ENCODE results near the gene TIMM17A. TPM values are rescaled to one million over a fixed set of nuclear protein-coding genes. Genes with fewer than 3 reads are reported as not detected.
A peak's percentile ranks its signal among the peaks of the same experiment; 100 is the strongest.

Gene TIMM17A
- total RNA-seq: 10 to 100 TPM; 52.6 to 54.4 TPM

GRCh38 chr1:201955009-201955728, at the start of gene TIMM17A:
Gene TIMM17A (plus strand): TSS chr1:201955503. CDS start chr1:201955527, 24 bp downstream.
- CTCF ChIA-PET: interaction anchor here (5.6 kb wide), 1 partner anchor 59 kb away, joined by 33 read pairs; no protein-coding TSS in a partner anchor
- Mint-ChIP-seq H3K4me3 (peak within 1 kb of the TSS; percentile 96), H3K27me3 (ENCODE audit: low read depth) (no peaks in the 10 kb centered on the region), H3K4me1 (ENCODE audit: low read depth) (peaks cover 20% of the 10 kb centered on the region), H3K36me3 (ENCODE audit: low read depth) (peaks cover 12% of the 10 kb centered on the region), H3K9me3 (no peaks in the 10 kb centered on the region), H3K27ac (peak within 1 kb of the TSS; percentile 92)
- intact Hi-C loops (cut with micrococcal nuclease): loop anchor here (1.0 to 2.0 kb wide), 6 partner anchors 28 to 936 kb away; partner anchors contain the start of genes IPO9, PPP1R12B and UBE2T
- DNase-seq: peak; percentile 98

DNA sequence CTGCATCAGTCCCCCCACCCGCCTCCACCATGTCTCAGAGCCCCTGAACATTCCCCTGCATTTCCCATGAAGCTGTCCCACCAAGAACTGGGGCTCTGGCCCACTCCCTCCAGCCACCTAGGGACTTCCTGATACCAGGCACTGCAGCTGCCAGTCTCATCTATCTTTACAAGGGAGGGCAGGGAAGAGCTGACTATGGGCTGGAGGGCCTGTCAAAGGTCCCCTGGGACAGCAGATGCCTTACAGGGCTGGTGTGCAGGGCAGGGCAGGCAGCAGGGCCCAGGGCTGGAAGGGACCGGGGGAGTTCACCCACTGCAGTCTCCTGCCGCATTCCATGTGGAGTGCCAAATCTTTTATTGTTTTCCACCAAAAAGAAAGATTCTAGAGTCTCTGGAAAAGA, 49.0 kb upstream of the TIMM17A start:
- DNase-seq: no peak
- H3K9me3 Mint-ChIP-seq: no peaks in the 10 kb centered on the region
- H3K4me3 Mint-ChIP-seq: no peak overlapping the region
- H3K27me3 Mint-ChIP-seq (ENCODE audit: low read depth): no peaks in the 10 kb centered on the region
- no peak overlapping the region for H3K27ac Mint-ChIP-seq
- no peaks in the 10 kb centered on the region for H3K4me1 Mint-ChIP-seq (ENCODE audit: low read depth)
- intact Hi-C loops (cut with micrococcal nuclease): no loop called here
- no peaks in the 10 kb centered on the region for H3K36me3 Mint-ChIP-seq (ENCODE audit: low read depth)
- CTCF ChIA-PET: interaction anchor here (1.6 to 3.2 kb wide), 2 partner anchors 10 to 26 kb away, joined by 4 to 13 read pairs; no protein-coding TSS in a partner anchor

DNA sequence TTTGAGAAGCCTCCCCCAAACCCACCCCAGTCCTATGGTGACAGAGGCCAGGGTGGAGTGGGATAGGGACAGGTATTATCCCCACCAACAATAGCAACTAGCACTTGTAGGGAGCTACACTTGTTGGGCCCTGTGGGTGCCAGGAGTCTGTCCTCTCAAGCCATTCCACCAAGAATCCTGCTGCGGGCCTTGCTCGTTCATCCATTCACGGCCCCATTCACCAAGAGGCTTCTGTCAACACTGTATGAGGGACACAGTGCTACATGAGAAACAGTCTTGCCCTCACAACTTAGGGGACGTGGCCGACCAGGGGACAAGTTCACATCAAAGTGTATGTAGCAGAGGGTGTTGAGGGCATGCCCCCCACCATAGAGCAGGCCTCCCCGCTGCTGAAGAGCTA, 47.7 kb upstream of the TIMM17A start:
- CTCF ChIA-PET: interaction anchor here (2.2 kb wide), 1 partner anchor 11 kb away, joined by 8 read pairs; no protein-coding TSS in a partner anchor
- no peaks in the 10 kb centered on the region for H3K4me1 Mint-ChIP-seq (ENCODE audit: low read depth)
- H3K27ac Mint-ChIP-seq: no peak overlapping the region
- H3K27me3 Mint-ChIP-seq (ENCODE audit: low read depth): no peaks in the 10 kb centered on the region
- H3K9me3 Mint-ChIP-seq: no peaks in the 10 kb centered on the region
- intact Hi-C loops (cut with micrococcal nuclease): no loop called here
- no peak overlapping the region for H3K4me3 Mint-ChIP-seq
- no peaks in the 10 kb centered on the region for H3K36me3 Mint-ChIP-seq (ENCODE audit: low read depth)
- DNase-seq: no peak

- CTCF ChIA-PET: interaction anchor here (0.6 to 1.2 kb wide), 2 partner anchors 16 to 297 kb away, joined by 3 to 4 read pairs; no protein-coding TSS in a partner anchor
- Mint-ChIP-seq H3K36me3 (ENCODE audit: low read depth) (no peaks in the 10 kb centered on the region), H3K27ac (no peak overlapping the region), H3K4me1 (ENCODE audit: low read depth) (no peaks in the 10 kb centered on the region), H3K27me3 (ENCODE audit: low read depth) (no peaks in the 10 kb centered on the region), H3K9me3 (no peaks in the 10 kb centered on the region), H3K4me3 (no peak overlapping the region)
- intact Hi-C loops (cut with micrococcal nuclease): no loop called here
- DNase-seq: no peak
Measured at GRCh38 chr1:201911826-201912571, 43.3 kb upstream of the TIMM17A start.

DNA sequence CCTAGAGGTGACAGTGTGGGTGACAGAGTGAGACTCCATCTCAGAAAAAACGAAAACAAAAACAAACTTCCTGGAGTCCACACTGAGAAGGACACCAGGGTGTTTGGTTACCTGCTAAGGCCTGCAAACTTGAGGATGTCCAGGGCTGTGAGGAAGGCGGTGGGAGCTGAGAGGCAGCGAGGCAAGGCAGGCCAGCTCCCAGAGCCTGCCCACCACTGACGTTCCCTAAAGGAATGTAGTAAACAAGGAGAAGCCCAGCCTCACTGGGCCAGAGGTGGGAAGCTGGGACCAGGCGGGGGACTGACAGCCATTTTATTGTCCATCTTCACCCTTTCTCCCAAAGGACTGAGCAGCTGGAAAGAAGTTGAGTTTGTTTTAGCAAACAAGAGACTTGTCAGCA, 42.5 kb upstream of the TIMM17A start:
- Mint-ChIP-seq H3K27ac (no peak overlapping the region), H3K4me1 (ENCODE audit: low read depth) (no peaks in the 10 kb centered on the region), H3K27me3 (ENCODE audit: low read depth) (no peaks in the 10 kb centered on the region), H3K36me3 (ENCODE audit: low read depth) (no peaks in the 10 kb centered on the region), H3K4me3 (no peak overlapping the region), H3K9me3 (no peaks in the 10 kb centered on the region)
- no peak for DNase-seq
- intact Hi-C loops (cut with micrococcal nuclease): no loop called here
- CTCF ChIA-PET: interaction anchor here (1.1 to 2.6 kb wide), 3 partner anchors 17 to 87 kb away, joined by 3 to 8 read pairs (median 4); no protein-coding TSS in a partner anchor

GRCh38 chr1:201914456-201915235, 40.7 kb upstream of the TIMM17A start:
- intact Hi-C loops (cut with micrococcal nuclease): no loop called here
- Mint-ChIP-seq H3K27me3 (ENCODE audit: low read depth) (no peaks in the 10 kb centered on the region), H3K4me3 (no peak overlapping the region), H3K4me1 (ENCODE audit: low read depth) (no peaks in the 10 kb centered on the region), H3K36me3 (ENCODE audit: low read depth) (no peaks in the 10 kb centered on the region), H3K27ac (no peak overlapping the region), H3K9me3 (no peaks in the 10 kb centered on the region)
- DNase-seq: no peak
- CTCF ChIA-PET: interaction anchor here (2.6 kb wide), 1 partner anchor 86 kb away, joined by 8 read pairs; no protein-coding TSS in a partner anchor

- CTCF ChIA-PET: interaction anchor here (0.5 to 1.8 kb wide), 3 partner anchors 21 to 321 kb away, joined by 3 to 5 read pairs (median 3); no protein-coding TSS in a partner anchor
- H3K9me3 Mint-ChIP-seq: no peaks in the 10 kb centered on the region
Measured at GRCh38 chr1:201916649-201917249, 38.6 kb upstream of the TIMM17A start.

DNA sequence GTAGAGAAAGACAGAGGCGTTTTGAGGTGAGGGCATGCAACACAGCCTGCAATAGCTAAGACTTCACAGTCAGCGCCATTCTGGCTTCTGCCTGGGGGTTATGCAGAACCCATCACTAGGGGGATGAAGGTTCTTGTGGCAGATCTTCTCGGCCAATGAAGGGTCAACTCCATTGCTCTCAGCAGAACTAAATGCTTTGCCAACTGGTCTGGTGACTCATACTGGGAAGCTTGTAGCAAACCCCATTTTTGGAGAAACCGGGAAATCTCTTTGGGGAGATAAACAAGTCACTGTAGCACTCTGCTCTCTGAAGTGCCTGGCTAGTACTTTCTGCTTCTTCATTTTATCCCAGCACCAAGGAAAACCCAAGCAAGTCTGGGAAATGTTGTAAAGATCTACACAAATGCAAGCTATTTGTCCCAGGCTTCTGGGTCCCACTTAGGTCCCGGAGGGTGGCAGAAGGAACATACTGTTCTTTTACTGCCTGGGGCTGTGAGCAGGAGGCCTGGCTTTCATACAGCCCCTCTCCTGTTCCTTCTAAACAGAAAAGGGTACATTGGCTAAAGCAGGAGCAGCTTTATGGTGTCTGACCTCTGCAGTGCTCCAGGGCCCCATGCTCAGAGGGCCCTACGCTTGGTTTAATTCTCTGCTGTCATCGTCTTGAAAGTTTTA, 37.8 kb upstream of the TIMM17A start:
- Mint-ChIP-seq H3K4me1 (ENCODE audit: low read depth) (no peaks in the 10 kb centered on the region), H3K9me3 (no peaks in the 10 kb centered on the region), H3K36me3 (ENCODE audit: low read depth) (no peaks in the 10 kb centered on the region), H3K27ac (no peak overlapping the region), H3K27me3 (ENCODE audit: low read depth) (peaks cover 9% of the 10 kb centered on the region), H3K4me3 (no peak overlapping the region)
- CTCF ChIA-PET: interaction anchor here (0.5 to 1.8 kb wide), 3 partner anchors 21 to 320 kb away, joined by 3 to 5 read pairs (median 3); no protein-coding TSS in a partner anchor
- no peak for DNase-seq
- intact Hi-C loops (cut with micrococcal nuclease): no loop called here

More at GRCh38 chr1:201916649-201917249, 38.6 kb upstream of the TIMM17A start:
- H3K4me3 Mint-ChIP-seq: no peak overlapping the region
- no peaks in the 10 kb centered on the region for H3K4me1 Mint-ChIP-seq (ENCODE audit: low read depth)
- H3K27me3 Mint-ChIP-seq (ENCODE audit: low read depth): peaks cover 4% of the 10 kb centered on the region
- DNase-seq: no peak
- H3K27ac Mint-ChIP-seq: no peak overlapping the region
- no peaks in the 10 kb centered on the region for H3K36me3 Mint-ChIP-seq (ENCODE audit: low read depth)
- intact Hi-C loops (cut with micrococcal nuclease): no loop called here

GRCh38 chr1:201918343-201918742, 37.0 kb upstream of the TIMM17A start:
- CTCF ChIA-PET: interaction anchor here (1.8 kb wide), 1 partner anchor 22 kb away, joined by 5 read pairs; no protein-coding TSS in a partner anchor
- intact Hi-C loops (cut with micrococcal nuclease): no loop called here
- H3K27me3 Mint-ChIP-seq (ENCODE audit: low read depth): peaks cover 9% of the 10 kb centered on the region
- H3K36me3 Mint-ChIP-seq (ENCODE audit: low read depth): no peaks in the 10 kb centered on the region
- no peaks in the 10 kb centered on the region for H3K4me1 Mint-ChIP-seq (ENCODE audit: low read depth)
- no peak overlapping the region for H3K27ac Mint-ChIP-seq
- DNase-seq: no peak
- H3K4me3 Mint-ChIP-seq: no peak overlapping the region
- no peaks in the 10 kb centered on the region for H3K9me3 Mint-ChIP-seq

DNA sequence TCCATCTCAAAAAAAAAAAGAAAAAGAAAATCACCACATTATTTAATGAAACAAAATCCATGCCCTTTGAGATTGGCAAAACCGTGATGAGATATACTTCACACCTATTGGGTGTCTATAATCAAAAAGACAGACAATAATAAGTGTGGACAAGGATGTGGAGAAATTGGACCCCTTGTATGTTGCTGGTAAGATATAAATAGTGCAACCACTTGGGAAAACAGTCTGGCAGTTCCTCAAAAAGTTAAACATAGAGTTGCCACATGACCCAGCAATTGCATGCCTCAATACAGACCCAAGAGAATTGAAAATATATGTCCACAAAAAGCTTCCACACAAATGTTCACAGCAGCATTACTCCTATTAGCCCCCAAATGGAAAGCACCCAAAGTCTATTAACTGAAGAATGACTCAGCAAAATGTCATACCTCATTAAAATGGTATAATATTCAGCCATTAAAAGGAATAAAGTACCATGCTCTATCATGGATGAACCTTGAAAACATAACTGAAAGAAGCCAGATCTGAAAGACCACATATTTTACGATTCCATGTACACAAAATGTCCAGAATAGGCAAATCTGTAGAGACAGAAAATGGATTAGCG, 33.2 kb upstream of the TIMM17A start:
- H3K27me3 Mint-ChIP-seq (ENCODE audit: low read depth): peaks cover 9% of the 10 kb centered on the region
- H3K27ac Mint-ChIP-seq: no peak overlapping the region
- intact Hi-C loops (cut with micrococcal nuclease): no loop called here
- H3K4me1 Mint-ChIP-seq (ENCODE audit: low read depth): no peaks in the 10 kb centered on the region
- CTCF ChIA-PET: interaction anchor here (1.2 kb wide), 1 partner anchor 26 kb away, joined by 12 read pairs; no protein-coding TSS in a partner anchor
- no peak for DNase-seq
- no peaks in the 10 kb centered on the region for H3K9me3 Mint-ChIP-seq
- no peak overlapping the region for H3K4me3 Mint-ChIP-seq
- no peaks in the 10 kb centered on the region for H3K36me3 Mint-ChIP-seq (ENCODE audit: low read depth)

GRCh38 chr1:201925301-201925567, 30.1 kb upstream of the TIMM17A start:
- no peak for DNase-seq
- Mint-ChIP-seq H3K9me3 (no peaks in the 10 kb centered on the region), H3K27ac (no peak overlapping the region), H3K4me1 (ENCODE audit: low read depth) (no peaks in the 10 kb centered on the region), H3K27me3 (ENCODE audit: low read depth) (peaks cover 9% of the 10 kb centered on the region), H3K36me3 (ENCODE audit: low read depth) (no peaks in the 10 kb centered on the region), H3K4me3 (no peak overlapping the region)
- intact Hi-C loops (cut with micrococcal nuclease): no loop called here
- CTCF ChIA-PET: interaction anchor here (1.0 kb wide), 1 partner anchor 29 kb away, joined by 3 read pairs; no protein-coding TSS in a partner anchor

All from activated naive CD4-positive, alpha-beta T cell treated with anti-CD3 and anti-CD28 coated beads for 36 hours (primary cell).